Neuronal stem cell (in vitro differentiated cells): ENCODE measurements around the gene FIZ1.

Source experiments
- DNase-seq: peaks from one replicate; pipeline ENCODE4 v3.0.0-alpha.2; 2013; ENCODE audit warnings: low spot score
- H2AFZ ChIP-seq: one replicate; pipeline ENCODE4 v1.6.1; 2013; ENCODE audit warnings: mild to moderate bottlenecking, low read length, inconsistent platforms
- H2AK5ac ChIP-seq: 2 replicates; pipeline ENCODE4 v1.6.1; 2013; ENCODE audit warnings: low read depth, mild to moderate bottlenecking, inconsistent platforms, low read length, moderate library complexity, mixed read lengths
- H2BK120ac ChIP-seq: 2 replicates; pipeline ENCODE4 v1.6.1; 2013; ENCODE audit warnings: low read depth, mild to moderate bottlenecking, inconsistent platforms, low read length, moderate library complexity, mixed read lengths
- H2BK12ac ChIP-seq: one replicate; pipeline ENCODE4 v1.6.1; 2013; ENCODE audit warnings: low read length, inconsistent platforms
- H2BK15ac ChIP-seq: 2 replicates; pipeline ENCODE4 v1.6.1; 2013; ENCODE audit warnings: mild to moderate bottlenecking, low read length, inconsistent platforms, mixed read lengths
- H2BK5ac ChIP-seq: one replicate; pipeline ENCODE4 v1.6.1; 2013; ENCODE audit warnings: inconsistent platforms, mild to moderate bottlenecking, low read length, moderate library complexity
- H3K14ac ChIP-seq: one replicate; pipeline ENCODE4 v1.6.1; 2013; ENCODE audit warnings: low read length, inconsistent platforms
- H3K18ac ChIP-seq: 2 replicates; pipeline ENCODE4 v1.6.1; 2013; ENCODE audit warnings: low read length, inconsistent platforms
- H3K23ac ChIP-seq: 2 replicates; pipeline ENCODE4 v1.6.1; 2013; ENCODE audit warnings: low read depth, mild to moderate bottlenecking, mixed read lengths, low read length, inconsistent platforms; ENCODE audit not compliant: poor library complexity
- H3K27ac ChIP-seq: replicated peaks from 3 replicates; pipeline ENCODE4 v1.5.1; 2013; ENCODE audit warnings: low read length, inconsistent platforms
- H3K27me3 ChIP-seq, 3 experiments: 2 replicates each; pipeline ENCODE4 v1.6.1; 2013; ENCODE audit warnings: low read length in 3 of 3, mild to moderate bottlenecking in 2 of 3, inconsistent platforms in 1 of 3, low read depth in 1 of 3, mixed read lengths in 1 of 3, moderate library complexity in 1 of 3; ENCODE audit not compliant: control insufficient read depth in 3 of 3, insufficient read depth in 3 of 3
- H3K36me3 ChIP-seq, 2 donors: replicated peaks in 1 of 2; 2 replicates each; pipeline ENCODE4 v1.6.1; 2013; ENCODE audit warnings: low read length in 2 of 2; ENCODE audit not compliant: control insufficient read depth in 2 of 2, insufficient read depth in 2 of 2
- H3K4ac ChIP-seq: 2 replicates; pipeline ENCODE4 v1.6.1; 2013; ENCODE audit warnings: inconsistent platforms, mild to moderate bottlenecking, low read length, moderate library complexity
- H3K4me1 ChIP-seq, 2 donors: 1 replicate in 1 of 2; 2 replicates in 1 of 2; pipeline ENCODE4 v1.6.1; 2013; ENCODE audit warnings: low read length in 2 of 2, low read depth in 1 of 2; ENCODE audit not compliant: control insufficient read depth in 2 of 2, insufficient read depth in 1 of 2
- H3K4me2 ChIP-seq: one replicate; pipeline ENCODE4 v1.6.1; 2013; ENCODE audit warnings: mild to moderate bottlenecking, low read length, inconsistent platforms; ENCODE audit not compliant: insufficient read depth, poor library complexity, severe bottlenecking
- H3K4me3 ChIP-seq, 2 donors: 2 replicates each; pipeline ENCODE4 v1.5.1; 2013; ENCODE audit warnings: low read length in 2 of 2, mild to moderate bottlenecking in 2 of 2, inconsistent platforms in 1 of 2, moderate library complexity in 1 of 2
- H3K79me1 ChIP-seq: one replicate; pipeline ENCODE4 v1.6.1; 2013; ENCODE audit warnings: low read depth, mild to moderate bottlenecking, inconsistent platforms, low read length, moderate library complexity
- H3K9ac ChIP-seq: one replicate; pipeline ENCODE4 v1.6.1; 2013; ENCODE audit warnings: mild to moderate bottlenecking, low read depth, low read length, inconsistent platforms; ENCODE audit not compliant: poor library complexity
- H3K9me3 ChIP-seq, 2 donors: replicated peaks in 1 of 2; 2 replicates each; pipeline versions ENCODE3 to v1.6.1; 2013; ENCODE audit warnings: low read length in 2 of 2, mild to moderate bottlenecking in 2 of 2, inconsistent platforms in 1 of 2, low read depth in 1 of 2, mixed read lengths in 1 of 2, moderate library complexity in 1 of 2; ENCODE audit not compliant: control insufficient read depth in 2 of 2, insufficient read depth in 1 of 2
- H4K8ac ChIP-seq: one replicate; pipeline ENCODE4 v1.6.1; 2013; ENCODE audit warnings: low read depth, mild to moderate bottlenecking, inconsistent platforms, low read length, moderate library complexity
- H4K91ac ChIP-seq: one replicate; pipeline ENCODE4 v1.6.1; 2013; ENCODE audit warnings: low read length, low read depth, mild to moderate bottlenecking, inconsistent platforms; ENCODE audit not compliant: poor library complexity
- WGBS, 2 donors: extraction: QIAGEN DNeasy Blood & Tissue Kit; methylation state at CpG; one replicate each; pipeline ENCODE4 v1.1.7; 2013; ENCODE audit warnings: missing lambda C conversion rate in 2 of 2, mixed read lengths in 1 of 2; ENCODE audit not compliant: insufficient read length in 2 of 2, insufficient replicate concordance in 1 of 2; ENCODE audit errors: extremely low coverage in 2 of 2; 5-methylcytosine and 5-hydroxymethylcytosine counted together

The FIZ1 gene

GRCh38 chr19:55559684-55560083 lies 39.6 kb downstream of the FIZ1 start:
- H2BK15ac ChIP-seq = peak overlapping the region; percentile 80
- H4K91ac ChIP-seq = no peak overlapping the region
- no peaks in the 10 kb centered on the region for H3K27me3 ChIP-seq
- no peak overlapping the region for H2BK5ac ChIP-seq
- no peaks in the 10 kb centered on the region for H3K36me3 ChIP-seq
- H3K14ac ChIP-seq = no peak overlapping the region
- H2AFZ ChIP-seq = no peak overlapping the region
- WGBS, 2 donors = no CpG with 5 or more reads among the region's 9 CpGs
- no peak overlapping the region for H2BK120ac ChIP-seq
- no peak overlapping the region for H3K4me2 ChIP-seq
- H3K4ac ChIP-seq = no peak overlapping the region
- no peak overlapping the region for H3K27ac ChIP-seq
- peak overlapping the region; percentile 24 for H2BK12ac ChIP-seq
- peak overlapping the region; percentile 83 for H2AK5ac ChIP-seq
- H3K9ac ChIP-seq = no peak overlapping the region
- H4K8ac ChIP-seq = no peak overlapping the region
- DNase-seq = no peak
- peaks cover 4 to 6% of the 10 kb centered on the region in 2 donors for H3K4me1 ChIP-seq
- peak overlapping the region in 1 of 2 donors; percentile 25 for H3K4me3 ChIP-seq
- H3K23ac ChIP-seq = no peak overlapping the region
- H3K9me3 ChIP-seq = no peaks in the 10 kb centered on the region
- no peaks in the 10 kb centered on the region for H3K79me1 ChIP-seq
- H3K18ac ChIP-seq = no peak overlapping the region

- Histone ChIP-seq H2BK12ac (peak overlapping the region; percentile 33), H3K4me2 (no peak overlapping the region), H2AK5ac (no peak overlapping the region), H3K27ac (peak overlapping the region; percentile 25), H4K8ac (no peak overlapping the region), H2BK15ac (no peak overlapping the region), H3K9ac (no peak overlapping the region), H2BK120ac (no peak overlapping the region), H2BK5ac (peak overlapping the region; percentile 9), H3K79me1 (no peaks in the 10 kb centered on the region), H2AFZ (peak overlapping the region; percentile 13), H3K23ac (no peak overlapping the region), H4K91ac (no peak overlapping the region), H3K4me1 (peaks cover 17 to 23% of the 10 kb centered on the region in 2 donors), H3K18ac (peak overlapping the region; percentile 44), H3K36me3 (no peaks in the 10 kb centered on the region), H3K27me3 (no peaks in the 10 kb centered on the region), H3K14ac (no peak overlapping the region), H3K4me3 (no peak overlapping the region), H3K9me3 (no peaks in the 10 kb centered on the region), H3K4ac (no peak overlapping the region)
- DNase-seq = no peak
- no CpG with 5 or more reads among the region's 8 CpGs for WGBS, 2 donors
Measured at GRCh38 chr19:55554741-55555152, 44.6 kb downstream of the FIZ1 start.

GRCh38 chr19:55554302-55554701 lies 45.0 kb downstream of the FIZ1 start:
- Histone ChIP-seq H3K27me3 (no peaks in the 10 kb centered on the region), H3K79me1 (no peaks in the 10 kb centered on the region), H3K18ac (peak overlapping the region; percentile 44), H2BK15ac (no peak overlapping the region), H2BK5ac (peak overlapping the region; percentile 9), H2BK120ac (no peak overlapping the region), H4K91ac (no peak overlapping the region), H2AK5ac (no peak overlapping the region), H3K4me2 (no peak overlapping the region), H3K9ac (no peak overlapping the region), H3K14ac (no peak overlapping the region), H3K9me3 (no peaks in the 10 kb centered on the region), H4K8ac (no peak overlapping the region), H3K4me1 (peaks cover 17 to 24% of the 10 kb centered on the region in 2 donors), H3K27ac (peak overlapping the region; percentile 25), H3K4ac (no peak overlapping the region), H2AFZ (peak overlapping the region; percentile 13), H3K4me3 (no peak overlapping the region), H3K36me3 (no peaks in the 10 kb centered on the region), H3K23ac (no peak overlapping the region), H2BK12ac (no peak overlapping the region)
- WGBS, 2 donors = no CpG with 5 or more reads among the region's 9 CpGs
- no peak for DNase-seq

GRCh38 chr19:55553217-55554182 lies 45.8 kb downstream of the FIZ1 start:
- Histone ChIP-seq H3K4ac (no peak overlapping the region), H3K9me3 (no peaks in the 10 kb centered on the region), H4K8ac (no peak overlapping the region), H2BK12ac (no peak overlapping the region), H3K79me1 (no peaks in the 10 kb centered on the region), H3K4me3 (no peak overlapping the region), H4K91ac (no peak overlapping the region), H3K23ac (no peak overlapping the region), H3K14ac (no peak overlapping the region), H2AK5ac (no peak overlapping the region), H2BK5ac (no peak overlapping the region), H3K4me2 (no peak overlapping the region), H2BK15ac (no peak overlapping the region), H3K9ac (no peak overlapping the region), H2BK120ac (no peak overlapping the region), H3K27ac (no peak overlapping the region), H3K4me1 (peaks cover 17 to 24% of the 10 kb centered on the region in 2 donors), H3K36me3 (no peaks in the 10 kb centered on the region), H2AFZ (peak overlapping the region; percentile 38), H3K18ac (no peak overlapping the region), H3K27me3 (no peaks in the 10 kb centered on the region)
- no peak for DNase-seq
- WGBS, 2 donors = no CpG with 5 or more reads among the region's 13 CpGs
